ENCODE results near the gene SUSD3.
A peak's percentile ranks its signal among the peaks of the same experiment; 100 is the strongest.
"Not testable (repeated sequence)": the region's sequence is repeated elsewhere in the genome, so short reads cannot be mapped to it uniquely, and the experiment has no call there.

The SUSD3 gene

DNA sequence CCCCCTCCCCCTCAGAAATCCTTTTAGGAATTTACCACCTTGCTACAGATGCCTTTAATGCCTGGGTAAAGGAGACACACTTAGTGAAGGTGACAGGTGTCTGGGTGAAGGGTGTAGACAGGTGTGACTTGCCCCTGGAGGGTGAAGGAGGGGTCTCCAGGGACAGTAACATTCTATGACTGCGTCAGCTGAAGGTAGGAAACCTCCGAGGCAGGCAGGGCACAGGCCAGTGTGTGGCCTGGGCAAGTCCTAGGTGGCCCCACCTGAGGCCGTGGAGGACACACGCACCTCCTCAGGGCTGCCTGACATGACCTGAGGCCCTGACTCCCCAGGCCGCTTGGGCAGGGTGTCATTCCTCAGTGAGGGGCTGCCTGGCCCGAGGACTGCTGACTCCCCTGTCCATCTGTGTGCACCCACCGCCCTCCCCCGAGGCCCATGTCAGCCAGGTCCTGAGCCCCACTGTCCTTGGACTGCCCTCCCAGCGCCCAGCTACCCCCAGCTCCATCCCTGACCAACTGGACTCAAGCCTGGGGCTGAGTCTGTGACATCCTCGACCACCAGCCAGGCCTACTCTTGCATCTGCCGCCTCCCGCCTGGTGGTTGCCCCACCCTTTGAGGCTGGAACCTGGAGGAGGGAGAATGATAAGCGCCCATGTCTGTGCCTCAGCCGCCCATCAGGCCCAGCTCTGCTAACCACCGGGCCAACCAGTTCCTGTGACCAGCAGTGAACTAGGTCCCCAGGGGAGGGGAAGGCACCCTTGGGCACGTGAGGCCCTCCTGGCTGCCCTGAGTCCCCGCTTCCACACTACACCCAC lies 55.9 kb downstream of the SUSD3 start:
- DNase-seq = no peak

DNA sequence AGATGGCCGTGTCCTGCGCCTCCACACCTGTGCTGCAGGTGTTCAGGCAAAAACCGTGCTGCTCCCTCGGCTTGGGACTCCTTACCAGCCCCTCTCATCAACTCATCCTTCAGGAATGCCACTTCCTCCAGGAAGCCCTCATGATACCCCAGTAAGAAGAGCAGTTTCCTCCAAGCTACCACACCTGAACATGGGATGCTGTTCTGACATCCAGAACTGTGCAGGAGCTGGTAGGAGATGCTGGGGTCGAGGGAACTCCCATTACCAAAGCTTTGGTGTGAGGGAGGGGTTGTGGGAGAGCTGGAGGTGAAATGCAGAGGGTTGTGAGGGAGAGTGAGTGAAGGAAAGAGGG lies 56.5 kb downstream of the SUSD3 start:
- no peak for DNase-seq

DNA sequence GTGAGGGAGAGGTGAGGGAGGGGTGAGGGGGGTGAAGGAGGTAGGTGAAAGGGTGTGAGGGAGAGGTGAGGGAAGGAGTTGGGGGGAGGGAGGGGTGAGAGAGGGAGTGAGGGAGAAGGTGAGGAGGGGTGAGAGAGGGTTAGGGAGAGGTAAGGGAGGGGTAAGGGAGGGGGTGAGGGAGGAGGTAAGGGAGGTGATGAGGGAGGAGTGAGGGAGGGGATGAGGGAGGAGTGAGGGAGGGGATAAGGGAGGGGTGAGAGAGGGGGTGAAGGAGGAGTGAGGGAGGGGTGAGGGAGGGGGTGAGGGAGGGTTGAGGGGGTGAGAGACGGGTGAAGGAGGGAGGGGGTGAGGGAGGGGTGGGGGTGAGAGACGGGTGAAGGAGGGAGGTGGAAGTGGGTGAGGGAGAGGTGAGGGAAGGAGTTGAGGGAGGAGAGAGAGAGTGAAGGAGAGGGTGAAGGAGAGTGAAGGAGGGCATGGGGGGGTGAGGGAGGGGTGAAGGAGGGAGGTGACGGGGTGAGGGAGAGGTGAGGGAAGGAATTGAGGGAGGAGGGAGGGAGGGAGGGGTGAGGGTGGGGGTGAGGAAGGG lies 57.1 kb downstream of the SUSD3 start:
- DNase-seq = no peak

DNA sequence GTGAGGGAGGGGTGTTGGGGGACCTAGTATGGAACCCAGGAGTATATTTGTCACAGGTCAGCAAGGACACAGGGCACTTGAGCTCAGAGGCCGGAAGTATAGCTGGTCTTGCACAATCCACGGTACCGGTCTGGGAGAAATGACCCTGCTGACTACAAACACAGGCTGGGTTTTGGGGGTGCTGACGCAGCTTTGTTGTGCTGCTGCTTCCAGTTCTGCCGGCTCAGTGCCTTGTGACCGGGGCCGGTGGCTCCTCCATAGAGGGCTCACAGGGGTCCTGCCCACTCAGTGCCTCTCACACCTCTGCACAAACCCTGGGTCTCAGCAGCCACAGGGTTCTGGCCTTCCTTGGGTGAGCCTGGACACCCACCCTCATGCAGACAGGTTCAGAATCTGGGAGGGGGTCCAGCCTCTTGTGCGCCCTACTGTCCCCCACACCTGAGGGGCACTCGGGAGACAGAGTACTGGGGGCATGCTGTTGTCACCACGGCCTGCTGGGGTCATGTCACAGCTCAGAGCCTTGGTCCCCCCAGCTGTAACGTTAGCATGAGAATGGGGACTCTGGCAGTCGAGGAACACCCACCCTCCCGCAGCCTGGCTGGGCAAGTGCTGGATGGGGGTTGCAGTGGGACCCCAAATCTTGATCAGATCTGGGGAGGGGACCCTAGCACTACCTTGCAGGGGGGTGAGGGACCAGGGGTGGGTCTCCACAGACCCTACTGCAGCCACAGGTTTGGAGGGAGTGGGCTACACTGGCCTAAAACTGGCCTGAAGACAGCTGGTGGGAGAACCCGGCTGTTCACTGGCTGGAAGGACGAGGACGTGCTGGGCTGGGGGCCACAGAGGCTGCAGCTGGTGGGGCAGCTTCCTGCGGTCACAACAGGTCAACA lies 57.8 kb downstream of the SUSD3 start:
- no peak for DNase-seq

DNA sequence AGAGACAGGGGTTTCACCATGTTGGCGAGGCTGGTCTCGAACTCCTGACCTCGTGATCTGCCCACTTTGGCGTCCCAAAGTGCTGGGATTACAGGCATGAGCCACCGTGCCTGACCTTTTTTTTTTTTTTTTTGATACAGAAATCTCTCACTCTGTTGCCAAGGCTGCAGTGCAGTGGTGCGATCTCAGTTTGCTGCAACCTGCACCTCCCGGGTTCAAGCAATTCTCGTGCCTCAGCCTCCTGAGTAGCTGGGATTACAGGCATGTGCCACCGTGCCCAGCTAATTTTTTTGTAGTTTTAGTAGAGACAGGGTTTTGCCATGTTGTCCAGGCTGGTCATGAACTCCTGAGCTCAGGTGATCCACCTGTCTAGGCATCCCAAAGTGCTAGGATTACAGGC lies 59.0 kb downstream of the SUSD3 start:
- DNase-seq = not testable (repeated sequence)

DNA sequence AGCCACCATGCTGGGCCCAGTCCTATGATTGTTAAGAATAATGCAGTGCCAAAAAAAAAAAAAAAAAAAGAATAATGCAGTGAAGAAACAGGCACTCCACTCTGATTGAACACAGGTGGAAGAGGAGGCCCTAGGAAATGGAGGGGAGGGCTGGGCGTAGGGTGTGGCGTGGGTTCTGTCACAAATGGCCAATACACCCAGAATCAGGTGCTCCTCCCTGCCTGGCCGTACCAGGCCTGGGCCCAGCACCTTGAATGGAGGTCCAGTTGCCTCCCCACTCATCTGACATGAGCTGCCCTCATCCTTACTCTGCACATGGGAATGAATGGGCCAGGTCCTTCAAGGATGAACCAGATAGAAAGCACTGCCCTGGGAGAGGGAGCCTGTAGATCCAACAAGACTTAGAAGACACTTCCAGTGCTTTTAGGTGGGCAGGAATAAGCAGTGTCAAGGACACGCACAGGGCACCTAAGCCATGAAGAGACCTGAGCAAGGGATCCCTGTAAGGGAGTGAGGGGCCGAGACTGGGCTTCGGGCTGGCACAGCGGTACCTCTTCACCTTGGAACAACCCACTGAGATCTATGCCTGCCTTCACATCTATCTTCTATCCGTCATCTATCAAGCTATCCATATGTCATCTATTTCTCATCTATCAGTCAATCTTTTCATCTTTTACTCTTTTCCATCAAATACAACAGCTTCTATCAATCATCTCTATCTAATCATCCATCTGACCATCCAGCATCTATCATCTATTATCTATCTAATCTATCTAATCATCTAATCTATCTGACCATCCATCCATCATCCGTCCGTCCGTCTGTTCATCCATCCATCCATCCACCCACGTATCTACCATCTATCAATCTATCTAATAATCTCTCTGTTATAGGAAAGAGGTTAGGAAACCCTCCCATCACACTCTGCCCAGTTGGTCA lies 59.7 kb downstream of the SUSD3 start:
- DNase-seq = no peak

DNA sequence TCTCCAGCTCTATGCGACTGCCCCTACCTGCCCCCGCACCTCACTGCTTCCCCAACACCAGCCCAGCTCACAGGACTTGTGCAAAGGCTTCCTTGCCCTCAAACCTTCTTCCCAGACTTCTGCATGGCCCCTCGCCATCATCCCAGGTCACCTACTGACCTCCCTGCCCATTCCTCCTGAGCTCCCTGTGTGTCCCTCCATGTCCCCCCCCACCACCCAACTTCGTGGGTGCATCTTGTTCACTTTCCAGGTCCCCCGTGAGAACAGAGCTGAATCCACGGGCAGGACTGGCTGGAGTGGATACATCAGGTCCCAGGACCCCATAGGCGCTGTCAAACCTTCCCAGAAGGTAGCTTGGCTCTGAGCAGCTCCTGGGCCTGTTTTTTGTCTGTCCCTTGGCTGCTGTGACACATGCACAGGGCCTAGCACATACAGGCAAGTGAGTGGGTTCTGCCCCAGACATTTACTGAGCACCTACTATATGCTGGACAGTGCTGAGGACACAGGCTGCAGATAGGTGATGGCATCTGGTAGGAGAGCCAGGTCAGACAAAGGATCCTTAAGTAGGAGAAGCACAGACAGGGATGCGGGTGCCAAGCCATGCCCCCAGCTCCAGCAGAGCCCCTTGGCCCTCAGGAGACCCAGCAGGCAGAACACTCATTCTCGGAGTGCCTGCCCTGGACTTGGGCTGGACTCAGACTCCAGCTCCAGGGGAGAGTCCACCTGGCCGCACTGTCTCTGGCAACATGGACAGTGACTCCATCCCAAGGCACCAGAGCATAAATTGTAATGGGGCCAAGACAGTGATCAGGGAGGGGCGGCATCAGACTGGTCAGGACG lies 60.6 kb downstream of the SUSD3 start:
- DNase-seq = no peak

DNA sequence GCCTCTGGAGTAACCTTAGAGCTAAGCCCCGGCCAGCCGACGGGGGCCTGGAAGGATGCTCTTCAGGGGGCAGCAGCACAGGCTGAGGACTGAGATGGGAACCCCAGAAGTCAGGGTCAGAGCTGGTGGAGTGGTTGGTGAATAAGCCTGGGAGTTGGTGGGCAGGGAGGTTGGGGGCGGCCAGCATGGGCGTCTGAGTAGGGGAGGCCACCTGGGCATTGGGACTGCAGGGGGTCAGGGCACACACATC lies 61.1 kb downstream of the SUSD3 start:
- DNase-seq = no peak

DNA sequence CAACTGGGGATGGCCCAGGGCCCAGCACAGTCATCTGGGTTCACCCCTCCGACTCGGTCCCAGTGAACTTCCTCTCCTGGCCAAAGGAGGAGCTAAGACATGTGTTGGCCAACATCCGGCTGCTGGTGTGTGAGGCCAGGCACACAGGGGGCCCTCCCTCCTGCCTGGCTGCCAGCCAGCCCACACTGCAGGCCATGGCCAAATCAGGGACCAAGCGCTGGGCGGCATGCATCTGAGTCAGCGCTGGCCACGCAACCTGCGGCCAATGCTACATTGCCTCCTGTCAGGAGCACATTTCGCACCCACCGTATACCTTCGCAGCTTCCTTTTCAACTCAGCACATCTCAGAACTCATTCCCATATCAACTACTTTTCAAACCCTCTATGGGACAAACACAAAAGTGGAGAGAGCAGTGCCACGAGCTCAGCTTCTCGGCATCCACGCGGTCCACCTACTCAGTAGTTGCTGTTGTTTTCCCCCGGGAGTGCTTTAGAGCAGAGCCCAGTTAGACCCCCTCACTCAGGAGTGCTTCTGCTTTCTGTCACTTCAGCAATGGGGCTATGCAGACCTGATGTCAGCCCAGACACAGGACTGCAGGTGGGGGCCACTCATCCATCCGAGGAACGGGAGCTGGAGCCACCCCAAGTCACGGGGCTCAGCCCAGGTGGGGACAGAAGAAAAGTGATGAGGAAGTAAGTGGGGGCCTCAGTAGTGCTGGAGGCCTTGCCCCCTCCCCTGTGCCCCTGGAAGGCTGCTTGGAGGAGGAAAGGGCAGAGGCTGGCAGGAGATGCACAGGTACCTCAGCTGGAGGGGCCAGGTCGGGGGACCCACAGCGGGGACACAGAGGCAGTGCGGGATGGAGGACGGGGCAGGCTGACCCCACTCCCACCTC lies 61.7 kb downstream of the SUSD3 start:
- peak; percentile 61 for DNase-seq

DNA sequence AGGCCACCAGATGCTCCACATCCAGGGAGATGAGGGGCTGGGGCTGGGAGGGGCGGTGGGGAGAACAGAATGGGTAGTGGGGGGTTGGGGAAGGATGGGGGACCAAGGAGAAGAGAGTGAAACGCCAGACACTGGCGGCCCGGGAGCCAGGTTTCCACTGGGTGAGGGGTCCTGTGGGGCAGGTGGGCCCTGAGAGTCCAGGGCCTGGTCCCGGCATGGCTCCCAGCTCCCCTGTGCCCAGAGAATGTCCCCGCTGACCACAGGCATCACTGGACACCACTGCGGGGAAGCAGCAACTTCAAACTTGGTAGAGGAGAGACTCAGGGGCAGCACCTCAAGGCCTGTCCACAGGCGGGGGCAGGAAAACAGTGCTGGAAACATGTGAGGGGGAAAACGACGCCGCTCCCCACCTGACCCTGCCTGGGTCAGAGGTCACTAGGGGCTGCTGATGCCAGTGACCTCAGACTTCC lies 62.4 kb downstream of the SUSD3 start:
- no peak for DNase-seq

DNA sequence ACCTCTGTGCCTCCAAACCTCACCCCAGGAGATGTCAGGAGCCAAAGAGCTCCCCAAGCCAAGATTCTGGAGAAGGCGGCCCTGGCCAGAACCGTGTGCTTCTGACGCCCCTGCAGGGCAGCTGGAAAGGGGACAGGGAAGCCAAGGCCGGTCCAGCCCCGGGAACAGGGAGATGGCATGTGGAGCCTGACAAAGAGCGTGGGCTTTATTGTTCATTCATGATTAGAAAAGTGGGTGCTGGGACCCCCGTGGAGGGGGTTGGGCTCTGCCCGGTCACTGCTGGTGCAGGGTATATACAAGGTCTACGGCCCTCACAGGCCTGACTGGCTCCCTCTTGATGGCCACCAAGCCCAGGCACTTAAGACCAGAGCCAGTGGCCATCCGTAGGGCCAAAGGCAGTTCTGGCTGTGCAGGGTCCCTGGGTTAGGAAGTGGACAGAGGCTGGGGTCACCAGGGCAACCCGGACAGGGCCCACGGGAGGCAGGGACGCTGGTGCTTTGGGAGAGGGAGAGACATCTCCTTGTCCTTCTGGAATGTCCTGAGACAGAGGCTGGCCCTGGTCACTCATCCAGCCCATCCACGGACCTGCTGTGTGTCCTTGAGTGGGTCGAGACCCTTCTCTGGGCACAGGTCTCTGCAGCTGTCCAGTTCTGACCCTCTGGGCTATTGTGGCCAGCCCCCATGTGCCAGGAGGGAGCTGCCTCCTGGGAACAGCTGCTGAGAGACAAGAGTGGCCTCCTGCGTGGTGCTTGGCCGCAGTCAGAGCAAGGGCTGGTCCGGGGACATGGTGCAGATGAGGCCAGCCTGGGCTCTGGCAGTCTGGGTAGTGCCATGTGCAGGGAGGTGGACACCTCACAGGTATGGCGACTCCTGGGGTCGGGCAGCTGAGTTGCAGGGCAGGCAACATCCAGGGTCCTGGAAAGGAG lies 63.1 kb downstream of the SUSD3 start:
- no peak for DNase-seq

DNA sequence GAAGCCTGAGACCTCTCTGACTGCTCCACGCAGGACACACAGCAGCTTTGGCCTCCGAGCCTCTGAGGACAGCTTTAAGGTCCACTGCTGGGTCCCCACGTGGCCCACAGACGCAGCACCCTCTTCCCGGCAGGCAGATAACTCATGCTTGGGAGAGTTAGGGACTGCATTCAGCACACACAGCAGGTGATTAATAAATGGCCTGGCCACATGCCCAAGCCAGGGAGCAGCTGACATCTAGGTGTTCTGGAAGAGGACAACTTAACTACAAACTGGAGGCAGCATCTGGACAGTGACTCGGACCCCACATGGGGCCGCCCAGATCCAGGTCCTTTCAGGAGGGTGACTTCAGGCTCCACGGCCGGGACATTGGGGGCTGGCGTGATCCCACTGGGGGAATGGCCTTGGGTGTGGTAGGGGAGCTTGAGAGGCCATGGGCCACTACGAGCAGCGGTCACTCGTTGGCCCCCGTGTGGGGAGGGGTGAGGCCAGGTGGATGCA lies 64.3 kb downstream of the SUSD3 start:
- DNase-seq = no peak

DNA sequence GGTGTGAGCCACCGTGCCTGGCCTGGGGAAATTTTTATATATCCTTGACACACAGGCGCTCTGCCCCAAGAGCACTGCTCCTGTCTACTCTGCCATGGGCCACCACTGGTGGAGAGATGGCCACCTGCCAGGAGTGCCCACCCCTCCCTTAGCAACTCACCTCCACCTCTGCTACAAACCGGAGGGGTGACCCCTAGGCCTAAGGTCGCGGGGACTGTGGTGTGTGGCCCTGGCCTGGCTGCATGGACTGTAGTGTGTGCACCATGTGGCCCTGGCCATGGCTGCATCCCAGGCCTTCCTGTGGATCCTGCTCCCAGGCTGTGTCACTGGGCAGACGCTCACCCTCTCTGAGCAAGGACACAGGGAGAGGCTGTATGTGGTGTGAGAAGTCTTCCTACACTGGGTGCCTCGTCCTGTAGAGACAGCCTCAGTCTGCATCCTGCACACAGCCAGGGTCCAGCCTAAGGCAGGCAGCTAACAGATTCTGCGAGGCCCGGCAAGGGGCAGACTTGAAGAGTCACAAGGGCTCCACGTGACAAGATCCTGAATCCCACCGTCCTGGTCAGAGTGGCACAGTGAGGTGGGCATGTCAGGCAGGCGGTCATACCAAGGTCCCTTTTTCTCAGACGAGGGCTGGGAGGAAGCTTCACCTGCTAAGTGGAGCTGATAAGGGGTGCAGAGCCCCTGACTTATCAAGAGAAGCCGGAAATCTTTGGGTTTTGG lies 65.2 kb downstream of the SUSD3 start:
- DNase-seq = no peak

DNA sequence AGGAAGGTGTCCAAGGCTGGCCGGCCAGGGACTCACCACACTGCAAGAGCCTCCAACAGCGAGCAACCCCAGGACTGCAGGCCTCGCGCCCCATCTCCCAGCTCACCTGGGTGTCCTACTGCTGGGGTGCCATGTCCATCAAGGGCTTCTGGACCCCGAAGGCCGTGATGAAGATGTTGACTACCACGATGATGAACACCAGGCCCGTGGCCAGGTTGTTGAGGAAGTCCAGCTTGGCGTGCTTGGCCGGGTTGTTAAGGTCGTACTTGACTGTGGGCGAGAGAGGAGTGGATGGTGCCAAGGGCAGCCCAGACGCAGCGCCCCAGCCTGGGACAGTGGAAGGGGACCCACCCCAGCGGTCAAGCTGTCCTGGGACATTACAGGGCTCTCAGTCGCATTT lies 66.3 kb downstream of the SUSD3 start:
- DNase-seq = no peak

DNA sequence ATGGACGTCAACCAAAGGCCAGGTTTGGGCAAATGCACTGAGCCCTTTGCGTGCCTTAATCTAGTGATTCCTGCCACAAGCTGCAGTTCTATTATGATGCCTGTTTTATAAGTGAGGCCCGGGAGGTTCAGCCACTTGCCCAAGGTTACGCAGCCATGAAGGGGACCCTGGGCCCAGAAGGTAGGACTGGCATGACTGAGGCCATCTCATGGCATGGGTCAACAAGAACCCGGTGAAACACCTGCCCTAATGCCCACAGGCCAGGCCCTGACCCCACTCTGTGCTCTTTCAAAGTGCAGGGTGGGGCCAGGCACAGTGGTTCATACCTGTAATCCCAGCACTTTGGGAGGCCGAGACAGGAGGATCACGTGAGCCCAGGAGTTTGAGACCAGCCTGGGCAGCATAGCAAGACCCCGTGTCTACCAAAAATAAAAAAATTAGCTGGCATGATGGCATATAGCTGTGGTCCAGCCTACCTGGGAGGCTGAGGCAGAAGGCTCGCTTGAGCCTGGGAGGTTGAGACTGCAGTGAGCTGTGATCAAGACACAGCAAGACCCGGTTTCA lies 66.9 kb downstream of the SUSD3 start:
- DNase-seq = no peak

DNA sequence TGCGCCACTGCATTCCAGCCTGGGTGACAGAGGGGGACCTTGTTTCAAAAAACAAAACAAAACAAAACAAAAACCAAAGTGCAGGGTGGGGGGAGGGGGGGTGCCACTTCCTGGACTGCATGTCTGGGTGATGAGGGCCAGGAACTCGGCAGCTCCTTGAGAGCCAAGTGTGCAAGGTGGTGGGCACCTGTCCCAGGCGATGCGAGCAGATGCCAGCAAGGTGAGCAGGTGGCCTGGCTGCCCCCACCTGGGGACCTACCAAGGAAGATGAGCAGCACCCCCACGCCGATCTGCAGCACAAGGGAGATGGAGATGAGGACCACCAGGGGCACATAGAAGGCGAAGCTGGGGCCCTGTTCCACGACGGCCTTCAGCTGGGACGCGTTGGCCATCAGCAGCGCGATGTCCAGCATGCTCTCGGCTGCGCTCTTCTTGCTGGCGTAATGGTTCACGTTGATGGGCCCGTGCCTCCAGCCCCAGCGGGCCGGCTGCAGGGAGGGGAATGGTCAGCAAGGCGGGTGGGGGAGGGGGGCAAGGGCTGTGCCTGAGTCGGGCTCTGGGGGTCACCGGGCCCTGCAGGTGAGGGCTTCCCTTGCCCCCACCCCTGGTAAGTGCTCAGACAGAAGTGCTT lies 67.8 kb downstream of the SUSD3 start:
- DNase-seq = peak; percentile 38

DNA sequence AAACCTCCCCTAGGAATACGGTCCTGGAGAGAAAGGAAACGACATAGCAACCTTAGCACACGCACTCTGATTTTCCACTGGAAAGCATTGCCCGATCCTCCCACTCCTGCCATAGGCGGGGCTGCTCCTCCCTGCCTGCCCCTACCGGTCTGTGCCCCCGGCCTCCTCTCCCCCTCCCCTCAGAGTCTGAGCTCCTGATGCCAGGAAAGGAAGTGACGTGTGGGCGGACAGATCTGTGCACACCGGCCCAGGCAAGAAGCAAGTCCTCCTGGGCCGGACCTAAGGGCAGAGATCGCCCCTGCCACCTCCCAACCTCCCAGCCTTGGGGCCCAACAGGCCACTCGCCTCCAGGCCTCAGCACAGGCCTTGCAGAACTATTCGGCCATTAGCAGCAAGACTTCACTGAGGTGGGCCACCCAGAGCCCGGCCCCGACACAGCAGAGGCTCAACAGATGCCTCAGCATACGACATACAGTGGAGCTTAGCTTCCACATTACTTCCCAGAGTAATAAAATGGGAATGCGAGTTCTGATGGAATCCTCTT lies 68.4 kb downstream of the SUSD3 start:
- no peak for DNase-seq
